Globus pallidus (tissue), 1 donor: ENCODE measurements around the gene SRMS.
"Not testable (repeated sequence)": the region's sequence is repeated elsewhere in the genome, so short reads cannot be mapped to it uniquely, and the experiment has no call there.

Source experiments
- DNase-seq: peaks from one replicate; pipeline ENCODE4 v3.0.0-alpha.2; 2015; ENCODE audit warnings: low spot score

SRMS gene

DNA sequence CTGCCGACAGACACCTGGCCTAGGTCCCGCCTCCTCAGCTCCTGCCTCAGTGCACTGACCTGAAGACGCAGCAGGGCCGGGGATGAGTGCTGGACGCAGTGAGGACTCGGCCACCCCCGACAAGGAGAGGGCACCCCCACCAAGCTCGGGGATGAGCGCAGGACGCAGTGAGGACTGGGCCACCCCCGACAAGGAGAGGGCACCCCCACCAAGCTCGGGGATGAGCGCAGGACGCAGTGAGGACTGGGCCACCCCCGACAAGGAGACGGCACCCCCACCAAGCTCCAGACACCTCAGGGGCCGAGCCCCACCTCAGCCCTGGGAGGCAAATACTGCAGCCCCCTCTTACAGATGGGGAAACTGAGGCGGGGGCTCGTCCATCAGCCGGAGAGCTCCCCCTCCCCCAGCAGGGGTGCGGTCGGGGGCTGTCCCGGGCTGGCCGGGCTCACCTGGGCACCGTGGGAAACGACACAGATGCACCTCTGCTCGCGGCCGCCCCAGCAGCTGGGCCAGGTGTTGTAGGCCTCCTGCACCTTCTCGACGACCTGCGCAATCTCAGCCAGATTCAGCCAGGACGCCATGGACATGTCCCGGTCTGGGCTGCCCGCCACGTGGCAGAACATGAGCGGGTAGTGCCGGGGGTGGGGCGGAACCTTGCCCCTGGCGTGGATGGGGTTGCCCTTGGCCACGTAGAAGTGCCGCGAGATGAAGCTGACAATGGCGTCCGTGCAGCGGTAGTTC is 19.0 kb upstream of the SRMS start:
- no peak for DNase-seq

DNA sequence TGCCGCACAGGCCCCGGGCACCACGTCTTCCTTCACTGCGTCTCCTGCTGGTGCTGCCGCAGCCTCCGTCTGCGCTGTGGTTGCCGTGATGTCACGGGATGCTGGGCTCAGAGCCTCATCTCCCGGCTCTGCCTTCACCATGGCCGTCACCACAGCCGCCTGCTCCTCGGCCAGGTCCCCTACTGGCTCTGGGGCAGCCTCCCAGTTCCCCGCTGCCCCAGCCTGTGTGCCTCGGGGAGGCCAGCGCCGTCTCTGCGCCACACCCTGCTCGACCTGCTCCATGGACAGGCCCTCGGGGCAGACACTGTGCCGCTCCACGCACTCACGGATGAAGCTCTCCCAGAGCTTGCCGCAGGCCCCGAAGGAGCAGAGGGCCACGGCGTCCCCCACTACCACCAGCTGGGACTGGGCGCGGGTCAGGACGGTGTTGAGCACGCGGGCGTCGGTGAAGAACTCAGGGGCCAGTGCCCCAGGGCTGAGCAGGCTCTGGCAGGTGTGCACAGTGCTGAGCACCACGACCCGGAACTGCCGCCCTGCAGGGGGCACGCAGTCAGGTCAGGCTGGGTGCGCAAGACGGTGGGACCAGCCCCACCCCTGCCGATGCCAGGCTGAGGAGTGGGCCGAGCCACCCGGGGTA is 18.3 kb upstream of the SRMS start:
- DNase-seq, result no peak

DNA sequence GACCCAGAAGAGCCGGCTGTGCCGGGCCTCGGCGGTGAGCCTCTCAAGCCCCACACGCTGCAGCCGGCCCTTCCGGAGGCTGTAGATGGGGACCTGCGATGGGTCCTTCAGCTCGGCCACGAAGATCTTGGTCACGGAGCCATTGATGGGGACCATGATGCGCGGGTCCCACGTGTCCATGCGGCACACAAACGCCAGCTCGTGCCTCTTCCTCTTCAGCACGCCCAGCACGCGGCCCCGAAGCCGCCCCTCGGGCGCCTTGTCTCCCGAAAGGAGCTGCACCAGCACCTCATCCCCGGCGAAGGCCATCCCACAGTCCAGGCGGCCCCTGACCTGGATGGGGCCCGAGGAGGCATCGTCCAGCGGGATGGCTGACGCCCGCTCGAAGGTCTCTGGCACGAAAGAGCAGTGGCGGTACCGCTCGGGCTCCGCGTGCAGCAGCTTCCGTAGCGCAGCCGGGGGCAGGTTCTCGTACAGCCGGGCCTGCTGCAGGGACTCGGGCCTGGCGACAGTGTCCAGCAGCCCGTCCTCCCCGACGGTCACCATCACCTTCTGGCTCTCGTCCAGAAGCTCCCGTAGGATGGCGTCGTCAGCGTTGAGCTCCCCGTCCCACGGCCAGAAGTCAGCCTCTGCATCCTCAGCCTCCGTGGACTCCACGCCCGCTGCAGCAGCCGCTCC is 17.6 kb upstream of the SRMS start:
- no peak for DNase-seq

DNA sequence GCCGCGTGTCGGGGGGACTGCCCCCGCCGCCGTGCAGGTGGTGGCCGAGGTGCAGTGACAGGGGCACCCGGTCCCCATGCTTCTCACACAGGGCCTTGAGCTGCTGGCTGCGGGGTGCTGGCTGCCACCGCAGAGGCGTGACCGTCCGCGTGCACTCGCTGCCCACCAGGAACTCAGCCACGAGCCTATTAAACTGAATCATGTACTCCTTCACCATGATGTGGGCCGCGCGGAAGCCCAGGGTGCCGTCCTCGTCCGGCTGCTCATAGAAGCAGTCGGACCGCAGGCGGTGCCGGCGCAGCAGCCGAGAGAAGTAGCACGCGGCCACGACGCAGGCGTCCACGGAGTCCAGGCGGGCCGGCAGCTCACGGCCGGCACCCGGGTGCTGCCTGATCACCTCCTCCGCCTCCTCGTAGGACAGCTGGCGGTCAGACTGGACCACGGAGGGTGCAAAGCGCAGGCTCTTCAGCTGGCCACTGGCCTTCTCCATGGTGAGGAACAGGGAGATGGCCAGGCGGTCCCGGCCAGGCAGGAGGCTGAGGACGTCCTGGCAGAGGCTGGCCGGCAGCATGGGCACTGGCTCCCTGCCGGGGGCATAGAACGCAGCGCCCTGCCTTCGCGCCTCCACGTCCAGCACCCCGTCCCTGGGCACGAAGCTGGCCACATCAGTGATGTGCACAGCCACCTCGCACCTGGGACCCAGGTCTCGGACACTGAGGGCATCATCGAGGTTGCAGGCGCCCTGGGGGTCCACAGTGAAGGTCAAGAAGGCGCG is 16.7 kb upstream of the SRMS start:
- DNase-seq, result no peak

DNA sequence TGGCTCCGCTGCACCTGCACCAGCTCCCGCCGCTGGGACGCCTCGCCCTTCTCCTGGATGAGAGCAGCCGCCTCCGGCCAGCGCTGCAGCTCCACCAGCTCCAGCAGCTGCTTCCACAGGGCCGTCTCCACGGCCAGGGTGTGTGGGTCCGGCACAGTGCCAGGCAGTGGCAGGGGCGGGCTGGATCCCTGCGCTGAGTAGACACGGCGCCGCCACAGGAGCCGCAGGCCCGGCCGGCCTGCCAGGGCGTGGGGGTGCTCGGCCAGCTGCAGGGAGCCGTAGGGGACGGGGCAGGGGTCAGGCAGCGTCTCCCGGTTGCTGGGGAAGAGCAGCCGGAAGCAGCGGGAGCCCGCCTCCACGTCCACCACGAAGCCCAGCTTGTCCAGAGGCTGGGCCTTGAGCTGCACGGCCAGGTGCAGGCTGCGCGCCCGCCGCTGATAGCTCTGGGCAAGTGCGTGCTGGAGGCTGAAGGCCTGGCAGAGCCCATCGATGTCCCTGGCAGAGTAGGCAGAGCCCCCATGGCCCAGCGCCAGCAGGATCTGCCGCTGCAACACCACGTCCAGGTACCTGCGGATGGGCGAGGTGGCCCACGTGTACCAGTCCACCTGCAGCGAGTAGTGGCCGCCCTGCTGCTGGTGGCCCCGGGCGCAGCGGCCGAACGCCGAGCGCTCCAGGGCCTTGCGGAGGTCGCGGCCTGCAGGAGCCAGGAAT is 15.8 kb upstream of the SRMS start:
- no peak for DNase-seq

DNA sequence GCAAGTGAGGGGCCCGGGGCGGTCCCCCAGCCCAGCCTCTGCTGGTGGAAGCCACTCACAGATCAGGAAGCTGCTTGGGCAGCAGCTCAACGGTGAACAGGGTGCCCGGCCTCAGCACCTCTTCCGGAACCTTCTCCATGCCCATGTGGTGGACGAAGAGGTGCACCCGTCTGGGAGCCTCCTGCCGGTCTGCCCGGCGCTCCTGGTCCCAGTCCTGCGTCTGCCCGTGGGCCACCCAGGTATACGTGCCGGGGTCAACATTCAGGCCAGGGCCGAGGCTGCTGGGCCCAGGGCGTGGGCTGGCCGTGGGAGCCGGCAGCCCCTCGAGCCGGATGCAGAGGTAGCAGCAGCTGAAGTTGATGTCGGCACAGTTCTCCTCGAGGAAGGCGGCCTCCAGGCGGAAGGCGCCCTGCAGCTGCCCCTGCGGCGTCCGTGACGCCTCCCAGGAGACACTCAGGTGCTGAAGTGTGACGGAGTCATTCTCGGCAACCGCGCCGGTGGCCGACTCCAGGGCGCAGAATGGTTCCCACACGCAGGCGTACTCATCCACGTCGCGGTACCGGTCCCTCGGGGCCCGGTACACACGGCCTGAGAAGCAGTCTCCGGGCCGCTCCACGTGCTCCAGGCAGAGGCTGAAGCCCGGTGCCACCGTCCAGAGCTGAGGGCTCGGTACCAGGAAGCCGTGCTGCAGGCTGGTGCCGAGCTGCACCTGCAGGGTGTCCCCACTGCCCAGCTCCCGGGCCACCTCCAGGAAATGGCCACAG is 15.1 kb upstream of the SRMS start:
- DNase-seq, result no peak

DNA sequence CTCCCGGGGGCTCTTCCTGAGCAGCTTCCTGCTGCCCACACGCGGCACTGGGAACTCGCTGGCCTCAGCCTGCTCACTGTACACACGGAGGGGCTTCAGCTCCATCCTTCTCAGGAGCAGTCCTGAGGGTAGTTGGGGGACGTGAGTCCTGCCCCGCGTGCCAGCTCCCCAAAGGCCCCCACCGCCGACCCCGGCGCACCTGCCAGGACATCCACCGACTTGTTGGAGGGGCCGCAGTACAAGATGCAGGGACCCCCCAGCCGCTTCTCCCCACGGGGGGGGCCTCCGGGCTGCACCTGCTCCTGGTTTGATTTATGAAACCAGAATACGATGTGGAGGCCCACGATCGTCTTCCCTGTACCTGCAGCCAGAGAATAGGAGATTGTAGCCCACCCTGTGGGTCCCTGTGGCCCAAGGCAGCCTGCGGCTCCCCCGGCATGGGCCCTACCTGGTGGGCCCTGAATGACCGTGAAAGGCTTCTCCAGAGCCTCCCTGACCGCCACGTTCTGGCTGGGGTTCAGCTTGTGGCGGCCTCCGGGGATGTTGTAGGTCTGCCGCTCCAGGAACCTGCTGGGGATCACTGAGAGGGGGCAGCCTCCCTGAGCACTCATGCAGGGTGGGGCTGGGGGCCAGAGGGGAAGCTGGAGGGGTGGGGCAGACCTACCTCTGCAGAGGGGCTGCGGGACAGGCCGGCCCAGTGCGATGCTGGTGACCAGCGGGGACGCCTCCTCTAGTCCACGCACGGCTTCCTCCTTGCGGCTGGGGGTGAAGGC is 14.3 kb upstream of the SRMS start:
- no peak for DNase-seq

DNA sequence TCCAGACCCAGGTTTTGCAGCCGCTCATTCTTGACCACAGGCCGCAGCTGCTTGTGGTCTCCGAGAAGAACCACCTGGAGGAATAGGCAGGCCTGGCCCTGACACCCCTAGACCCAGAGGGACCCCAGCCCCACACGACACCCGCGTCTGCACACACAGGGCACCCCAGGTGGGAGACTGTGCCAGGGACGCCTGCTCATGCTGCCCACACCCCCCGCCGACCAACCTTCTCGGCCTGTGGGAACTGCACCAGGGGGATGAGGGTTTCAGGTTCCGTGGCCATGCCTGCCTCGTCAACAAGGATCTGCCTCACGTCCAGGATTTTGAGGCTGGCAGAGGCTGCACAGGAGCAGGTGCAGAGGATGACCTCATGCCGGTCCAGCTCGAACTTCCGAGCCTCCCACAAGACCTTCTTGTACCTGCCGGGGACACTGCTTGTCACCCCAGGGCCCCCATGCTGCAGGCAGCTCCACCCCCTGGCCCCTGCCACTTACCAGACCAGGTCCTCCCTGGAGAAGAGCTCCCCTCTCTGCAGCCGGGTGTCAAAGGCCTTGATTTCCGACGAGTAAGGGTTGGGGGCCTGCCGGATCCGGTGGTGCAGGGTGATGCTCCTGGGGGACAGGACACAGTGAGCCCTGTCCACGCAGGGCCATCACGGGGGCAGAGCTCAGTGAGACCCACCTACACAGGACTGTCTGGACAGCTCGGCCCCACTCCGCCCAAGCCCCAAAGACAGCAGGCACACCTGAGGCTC is 13.5 kb upstream of the SRMS start:
- no peak for DNase-seq

DNA sequence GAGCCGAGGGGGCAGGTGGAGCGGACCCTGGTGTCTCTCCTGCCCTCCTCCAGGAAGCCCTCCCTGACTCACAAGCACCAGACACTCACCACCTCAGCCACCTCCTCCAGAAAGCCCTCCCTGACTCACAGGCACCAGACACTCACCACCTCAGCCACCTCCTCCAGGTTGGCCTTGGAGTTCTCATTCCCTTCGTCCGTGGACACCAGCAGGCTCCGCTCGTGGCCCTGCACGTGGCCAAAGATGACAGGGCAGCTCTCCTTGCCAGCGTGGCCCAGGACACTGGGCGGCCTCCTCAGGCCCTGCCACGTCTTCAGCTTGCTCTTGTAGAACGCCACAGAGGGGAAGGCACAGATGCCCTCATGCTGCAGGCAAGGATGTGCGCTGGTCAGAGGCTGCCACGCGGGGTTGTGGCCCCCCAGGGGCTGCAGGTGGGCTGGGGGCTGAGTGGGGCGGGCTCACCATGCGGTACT is 12.8 kb upstream of the SRMS start:
- no peak for DNase-seq

DNA sequence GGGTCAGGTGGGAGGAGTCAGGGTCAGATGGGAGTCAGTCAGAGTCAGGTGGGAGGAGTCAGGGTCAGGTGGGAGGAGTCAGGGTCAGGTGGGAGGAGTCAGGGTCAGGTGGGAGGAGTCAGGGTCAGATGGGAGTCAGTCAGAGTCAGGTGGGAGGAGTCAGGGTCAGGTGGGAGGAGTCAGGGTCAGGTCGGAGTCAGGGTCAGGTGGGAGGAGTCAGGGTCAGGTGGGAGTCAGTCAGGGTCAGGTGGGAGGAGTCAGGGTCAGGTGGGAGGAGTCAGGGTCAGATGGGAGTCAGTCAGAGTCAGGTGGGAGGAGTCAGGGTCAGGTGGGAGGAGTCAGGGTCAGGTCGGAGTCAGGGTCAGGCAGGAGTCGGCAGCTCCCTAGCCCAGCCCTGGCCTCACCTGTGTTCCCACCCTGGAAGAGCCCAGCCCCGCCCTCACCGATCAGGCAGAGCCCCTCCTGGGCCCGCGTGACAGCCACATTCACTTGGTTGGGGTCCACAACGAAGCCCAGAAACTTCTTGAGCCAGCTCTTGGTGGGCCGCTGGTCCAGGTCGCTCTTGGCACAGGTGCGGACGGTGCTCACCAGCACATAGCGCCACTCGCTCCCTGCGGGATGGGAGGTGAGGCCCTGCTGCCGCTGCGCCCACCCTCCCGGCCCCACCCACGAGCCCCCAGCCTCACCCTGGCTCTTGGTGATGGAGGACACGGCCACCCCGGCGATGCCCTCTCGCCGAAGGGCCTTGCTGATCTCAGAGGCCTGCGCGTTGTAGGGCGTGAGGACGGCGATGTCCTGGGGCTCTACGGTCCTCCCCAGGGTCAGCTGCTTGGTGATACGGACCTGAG is 12.2 kb upstream of the SRMS start:
- not testable (repeated sequence) for DNase-seq

DNA sequence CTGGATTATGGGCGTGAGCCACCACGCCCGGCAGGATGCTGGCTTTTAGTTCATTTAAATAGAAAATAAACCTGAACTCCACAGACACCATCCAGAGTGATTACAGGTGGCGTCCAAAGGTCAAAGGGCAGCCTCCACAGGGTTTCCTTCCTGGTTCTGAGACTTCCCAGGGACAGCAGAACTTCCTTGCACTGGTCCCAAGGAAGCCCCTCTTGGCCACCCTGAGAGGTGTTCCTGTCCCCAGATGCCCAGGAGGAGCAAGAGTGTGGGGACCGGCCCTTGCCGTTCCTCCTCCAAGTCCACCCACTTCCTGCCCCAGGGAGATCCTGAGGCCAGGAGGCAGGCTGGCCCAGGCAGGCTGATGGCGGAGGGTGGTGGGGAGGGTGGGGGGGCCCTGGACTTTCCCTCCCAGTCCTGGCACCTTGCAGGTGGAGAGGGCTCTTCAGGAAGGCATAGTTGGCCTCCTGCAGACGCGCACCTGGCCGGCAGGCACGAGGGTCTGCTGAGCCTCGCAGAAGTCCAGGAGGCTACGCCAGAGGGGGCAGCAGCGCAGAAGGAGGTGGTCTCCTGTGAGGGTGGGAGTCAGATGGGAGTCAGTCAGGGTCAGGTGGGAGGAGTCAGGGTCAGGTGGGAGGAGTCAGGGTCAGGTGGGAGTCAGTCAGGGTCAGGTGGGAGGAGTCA is 11.4 kb upstream of the SRMS start:
- no peak for DNase-seq

DNA sequence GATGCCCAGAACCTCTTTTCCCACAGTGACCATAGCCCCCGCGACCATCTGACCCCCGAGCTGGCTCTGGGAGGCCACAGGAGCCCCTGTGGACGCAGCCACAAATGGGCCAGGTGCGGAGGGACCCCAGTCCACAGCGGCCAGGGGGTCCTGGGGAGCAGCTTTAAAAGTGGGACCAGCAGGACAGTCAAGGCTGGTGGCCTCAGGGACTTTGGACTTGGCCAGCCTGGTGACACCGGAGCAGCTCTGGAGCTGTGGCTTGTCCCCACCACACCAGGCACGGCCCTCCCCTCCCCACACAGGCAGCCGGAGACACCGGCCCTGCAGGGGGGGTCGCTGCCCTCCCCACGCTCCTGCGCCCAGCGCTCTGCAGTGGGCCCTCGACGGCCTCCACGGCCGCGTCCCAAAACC is 9.9 kb upstream of the SRMS start:
- no peak for DNase-seq

DNA sequence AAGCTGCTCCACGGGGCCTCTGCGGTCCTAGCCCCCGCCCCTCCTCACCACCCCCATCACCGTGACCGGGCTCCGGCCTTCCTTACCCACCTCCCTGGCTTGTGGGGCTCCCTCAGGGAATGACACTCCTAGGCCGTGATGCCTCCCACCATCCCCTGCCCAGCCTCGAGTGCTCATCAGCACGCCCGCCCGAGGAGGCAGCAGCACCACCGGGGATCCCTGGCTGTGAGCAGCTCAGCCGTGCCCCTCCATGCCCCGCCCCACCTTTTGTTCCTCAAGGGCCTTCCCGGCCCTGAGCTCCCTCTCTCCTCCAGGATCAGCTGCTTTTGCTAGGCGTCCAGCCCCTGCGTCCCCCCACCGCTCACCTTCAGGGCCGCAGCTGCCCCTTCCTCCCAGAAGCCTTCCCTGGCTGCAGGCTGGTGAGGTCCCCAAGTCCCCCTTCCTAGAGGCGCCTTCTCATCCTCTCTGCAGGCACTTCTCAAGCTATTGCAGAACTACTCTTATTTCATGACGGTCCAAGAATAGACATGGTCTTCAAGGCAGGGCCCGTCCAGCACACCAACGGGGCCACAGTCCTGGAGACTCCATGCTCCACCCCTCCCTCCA is 9.4 kb upstream of the SRMS start:
- DNase-seq, result no peak

DNA sequence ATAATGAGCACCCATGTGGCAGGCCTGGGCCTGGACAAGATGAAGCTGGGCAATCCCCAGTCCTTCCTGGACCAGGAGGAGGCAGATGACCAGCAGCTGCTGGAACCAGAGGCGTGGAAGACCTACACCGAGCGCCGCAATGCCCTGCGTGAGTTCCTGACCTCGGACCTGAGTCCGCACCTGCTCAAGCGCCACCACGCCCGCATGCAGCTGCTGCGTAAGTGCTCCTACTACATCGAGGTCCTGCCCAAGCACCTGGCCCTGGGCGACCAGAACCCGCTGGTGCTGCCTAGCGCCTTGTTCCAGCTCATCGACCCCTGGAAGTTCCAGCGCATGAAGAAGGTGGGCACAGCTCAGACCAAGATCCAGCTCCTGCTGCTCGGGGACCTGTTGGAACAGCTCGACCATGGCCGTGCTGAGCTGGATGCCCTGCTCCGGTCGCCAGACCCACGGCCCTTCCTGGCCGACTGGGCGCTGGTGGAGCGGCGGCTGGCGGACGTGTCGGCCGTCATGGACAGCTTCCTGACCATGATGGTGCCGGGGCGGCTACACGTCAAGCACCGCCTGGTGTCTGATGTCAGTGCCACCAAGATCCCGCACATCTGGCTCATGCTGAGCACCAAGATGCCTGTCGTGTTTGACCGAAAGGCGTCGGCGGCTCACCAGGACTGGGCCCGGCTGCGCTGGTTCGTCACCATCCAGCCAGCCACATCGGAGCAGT is 8.3 kb upstream of the SRMS start:
- no peak for DNase-seq

DNA sequence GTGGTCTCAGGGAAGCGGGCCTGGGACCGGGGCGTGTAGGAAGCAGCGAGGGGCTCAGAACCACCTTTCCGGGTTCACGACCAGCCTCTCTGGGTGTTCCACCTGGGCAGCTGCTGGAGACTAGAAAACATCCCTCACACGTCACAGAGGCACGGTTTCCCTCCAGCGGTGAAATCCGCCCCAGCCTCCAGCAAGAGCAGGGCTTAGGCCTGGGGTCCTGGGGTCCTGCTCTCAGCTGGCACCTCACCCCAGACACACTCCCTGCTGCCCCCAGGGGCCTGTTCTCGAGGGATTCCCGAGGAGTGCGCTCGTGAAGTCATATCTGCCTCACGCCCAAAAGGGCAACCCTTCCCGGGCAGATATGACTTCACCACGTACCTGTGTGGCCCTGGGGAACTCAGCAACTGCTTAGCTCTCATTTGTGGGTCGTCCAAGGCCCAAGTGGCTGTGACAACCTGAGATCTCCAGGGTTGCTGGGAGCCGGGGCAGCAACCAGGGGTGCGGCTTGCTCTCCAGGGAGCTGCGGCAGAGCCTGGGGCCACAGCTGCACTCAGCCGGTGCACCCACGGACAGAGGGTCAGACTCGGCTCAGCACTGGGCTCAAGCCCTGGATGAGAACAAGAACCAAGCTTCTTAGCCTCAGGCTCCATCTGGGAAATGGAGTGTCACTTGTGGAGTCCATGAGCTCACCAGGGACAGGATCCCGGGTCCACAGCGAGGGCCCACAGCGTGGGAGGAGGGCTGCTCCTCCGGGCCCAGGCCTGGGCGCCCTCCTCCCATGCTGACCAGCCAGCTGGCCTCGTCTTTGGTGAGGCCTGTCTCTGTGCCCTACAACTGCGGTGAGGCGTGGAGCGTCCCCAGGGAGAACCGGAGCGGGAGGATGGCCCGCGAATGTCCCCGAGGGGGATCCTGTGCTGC is 7.1 kb upstream of the SRMS start:
- DNase-seq, result no peak

DNA sequence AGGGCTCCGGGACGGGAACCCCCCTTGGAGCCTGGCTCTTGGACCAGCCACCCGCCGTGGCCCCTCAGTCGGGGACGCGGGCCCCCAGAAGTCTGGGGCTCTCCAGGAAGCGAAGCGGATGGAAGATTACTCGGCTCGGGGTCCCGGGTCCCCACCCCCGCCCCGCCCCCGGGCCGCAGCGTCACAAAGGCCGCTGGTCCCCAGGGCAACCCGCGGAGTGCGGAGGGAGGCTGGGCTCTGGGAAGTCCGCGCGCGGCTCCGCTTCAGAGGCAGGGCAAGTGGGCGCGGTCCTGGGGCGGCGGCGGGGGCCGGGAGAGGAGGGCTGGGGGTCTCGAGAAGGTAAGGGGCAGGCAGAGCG is 6.4 kb upstream of the SRMS start, which contains the start of gene FNDC11:
FNDC11 (plus strand) TSS at position 227 of the 358 bp plus-strand sequence. CDS start 1,505 bp downstream, outside the sequence.
- no peak for DNase-seq
